GM10266 (cell line): ENCODE results near the gene ZNF383.
"Not testable (repeated sequence)": the region's sequence is repeated elsewhere in the genome, so short reads cannot be mapped to it uniquely, and the experiment has no call there.

ENCODE experiments used
- DNase-seq: peaks from one replicate; pipeline ENCODE4 v3.0.0; 2012; ENCODE audit errors: extremely low spot score

ZNF383 gene

GRCh38 chr19:37292998-37293939, 75.3 kb downstream of the ZNF383 start:
- not testable (repeated sequence) for DNase-seq

GRCh38 chr19:37294246-37294645, 76.2 kb downstream of the ZNF383 start:
- not testable (repeated sequence) for DNase-seq
